ENCODE measurements around the gene CYP1A2. TPM values are rescaled to one million over a fixed set of nuclear protein-coding genes. Genes with fewer than 3 reads are reported as not detected.

Gene CYP1A2
- total RNA-seq, 2 donors from 2014 or later = not detected

DNA sequence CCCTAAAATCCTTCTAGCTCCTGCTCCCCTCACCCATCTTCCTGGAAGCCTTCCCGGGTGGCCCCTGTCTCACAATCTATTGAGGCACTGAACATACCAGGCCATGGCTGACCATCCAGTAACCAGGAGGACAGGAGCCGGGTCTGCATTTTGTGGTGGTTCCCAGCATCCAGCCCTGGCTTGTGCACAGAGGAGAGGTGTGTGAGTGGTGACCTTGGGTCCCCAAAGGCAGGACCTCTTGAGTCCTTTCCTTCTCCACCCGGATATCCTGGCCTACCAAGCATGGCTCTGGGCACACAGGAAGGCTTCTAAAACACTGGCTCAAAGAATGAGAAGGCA is 41.1 kb downstream of the CYP1A2 start:
- TF ChIP-seq, protein P1, sequence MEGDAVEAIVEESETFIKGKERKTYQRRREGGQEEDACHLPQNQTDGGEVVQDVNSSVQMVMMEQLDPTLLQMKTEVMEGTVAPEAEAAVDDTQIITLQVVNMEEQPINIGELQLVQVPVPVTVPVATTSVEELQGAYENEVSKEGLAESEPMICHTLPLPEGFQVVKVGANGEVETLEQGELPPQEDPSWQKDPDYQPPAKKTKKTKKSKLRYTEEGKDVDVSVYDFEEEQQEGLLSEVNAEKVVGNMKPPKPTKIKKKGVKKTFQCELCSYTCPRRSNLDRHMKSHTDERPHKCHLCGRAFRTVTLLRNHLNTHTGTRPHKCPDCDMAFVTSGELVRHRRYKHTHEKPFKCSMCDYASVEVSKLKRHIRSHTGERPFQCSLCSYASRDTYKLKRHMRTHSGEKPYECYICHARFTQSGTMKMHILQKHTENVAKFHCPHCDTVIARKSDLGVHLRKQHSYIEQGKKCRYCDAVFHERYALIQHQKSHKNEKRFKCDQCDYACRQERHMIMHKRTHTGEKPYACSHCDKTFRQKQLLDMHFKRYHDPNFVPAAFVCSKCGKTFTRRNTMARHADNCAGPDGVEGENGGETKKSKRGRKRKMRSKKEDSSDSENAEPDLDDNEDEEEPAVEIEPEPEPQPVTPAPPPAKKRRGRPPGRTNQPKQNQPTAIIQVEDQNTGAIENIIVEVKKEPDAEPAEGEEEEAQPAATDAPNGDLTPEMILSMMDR (IDR thresholded peaks at IDR 0.05) = no peak
- DNase-seq (ENCODE audit: low spot score) = no peak
- Histone ChIP-seq H3K27me3 (no peaks in the 10 kb centered on the region), H3K4me1 (peaks cover 0 to 98% of the 10 kb centered on the region in 2 donors), H3K4me3 (peak overlapping the region in 1 of 2 donors; percentile 12), H3K36me3 (no peaks in the 10 kb centered on the region), H3K9me3 (no peaks in the 10 kb centered on the region), H3K27ac (peak overlapping the region; percentile 91 to 92)

DNA sequence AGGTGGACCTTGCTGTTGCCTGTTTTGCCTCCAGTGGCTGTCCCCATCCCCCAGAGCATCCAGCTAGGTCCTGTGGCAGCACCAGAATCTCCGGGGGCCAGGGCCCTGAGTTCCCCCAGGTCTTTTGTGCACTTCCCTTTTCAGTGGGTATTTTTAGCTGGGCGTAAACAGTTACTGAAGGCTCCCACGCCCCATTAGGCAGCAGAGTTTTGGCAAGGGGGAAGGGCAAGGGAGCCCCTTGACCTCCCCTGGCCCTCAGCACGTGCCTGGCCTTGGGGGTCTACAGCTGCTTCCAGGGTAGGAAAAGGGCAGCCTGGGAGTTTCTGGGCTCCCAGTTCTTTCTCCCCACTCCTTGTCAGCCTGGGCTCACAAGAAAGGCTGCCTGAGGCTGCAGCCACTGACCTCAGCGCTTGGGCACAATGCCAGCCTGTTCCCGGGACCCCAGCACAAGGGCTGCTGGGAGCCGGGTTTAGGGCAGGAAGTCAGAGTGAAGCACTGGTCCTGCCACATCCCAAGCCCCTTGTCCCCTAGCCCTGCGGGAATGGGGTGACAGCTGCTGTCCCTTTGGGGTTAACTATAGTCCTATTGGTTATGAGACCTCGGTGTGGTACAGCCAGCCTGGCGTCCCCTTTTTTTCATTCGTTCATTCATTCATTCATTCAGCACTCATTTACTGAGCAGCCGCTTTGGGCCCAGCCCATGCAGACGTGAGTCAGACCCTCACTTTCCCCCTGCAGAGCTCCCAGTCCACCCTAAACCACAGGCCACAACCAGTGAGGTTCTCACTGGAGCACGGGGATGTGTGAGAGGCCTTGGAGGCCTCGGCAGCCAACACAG is 41.7 kb downstream of the CYP1A2 start:
- Histone ChIP-seq H3K4me1 (peaks cover 0 to 96% of the 10 kb centered on the region in 2 donors), H3K27me3 (no peaks in the 10 kb centered on the region), H3K9me3 (no peaks in the 10 kb centered on the region), H3K36me3 (no peaks in the 10 kb centered on the region), H3K4me3 (peak overlapping the region in 1 of 2 donors; percentile 2), H3K27ac (peak overlapping the region; percentile 91 to 92)
- peak; percentile 75 for DNase-seq (ENCODE audit: low spot score)
- TF ChIP-seq, protein P1 (IDR thresholded peaks at IDR 0.05) = no peak

DNA sequence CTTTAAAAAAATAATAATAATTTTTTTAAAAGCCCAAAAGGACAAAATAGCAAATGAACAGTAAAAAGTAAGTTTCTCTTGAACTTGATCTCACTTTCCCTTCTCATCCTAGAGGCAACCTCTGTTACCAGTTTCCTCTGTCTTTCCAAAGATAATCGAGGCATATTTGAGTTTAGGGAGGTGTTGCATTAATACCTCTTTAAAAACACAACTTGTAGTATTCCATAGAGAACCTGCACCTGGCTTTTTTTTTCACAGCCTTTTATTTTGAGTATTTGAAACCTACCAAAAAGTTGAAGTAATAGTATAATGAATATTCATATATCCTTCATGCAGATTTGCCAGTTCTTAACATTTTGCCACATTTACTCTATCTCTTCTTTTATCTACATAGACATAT is 42.4 kb downstream of the CYP1A2 start:
- Histone ChIP-seq H3K4me1 (peaks cover 0 to 89% of the 10 kb centered on the region in 2 donors), H3K4me3 (no peak overlapping the region), H3K27me3 (no peaks in the 10 kb centered on the region), H3K27ac (peak overlapping the region; percentile 91 to 92), H3K9me3 (no peaks in the 10 kb centered on the region), H3K36me3 (no peaks in the 10 kb centered on the region)
- DNase-seq (ENCODE audit: low spot score) = no peak
- TF ChIP-seq, protein P1 (IDR thresholded peaks at IDR 0.05) = no peak

DNA sequence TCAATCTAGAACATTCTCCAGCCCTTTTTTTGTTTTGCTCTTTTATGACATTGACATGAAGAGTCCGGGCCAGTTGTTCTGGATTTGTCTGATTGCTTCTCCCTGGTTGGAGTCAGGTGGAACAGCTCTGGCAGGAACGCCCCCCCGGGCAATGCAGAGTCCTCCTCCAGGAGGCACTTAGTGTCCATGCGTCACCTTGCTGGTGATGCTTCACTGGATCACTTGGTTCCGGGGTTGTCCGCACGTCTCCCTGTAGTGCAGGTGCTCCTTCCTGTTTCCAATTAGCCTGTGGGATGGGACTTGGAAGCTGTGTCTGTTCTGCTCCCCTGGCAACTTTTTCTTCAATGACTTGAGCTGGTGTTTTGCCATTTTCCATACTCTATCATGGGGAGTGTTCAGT is 43.0 kb downstream of the CYP1A2 start:
- TF ChIP-seq, protein P1 (IDR thresholded peaks at IDR 0.05) = no peak
- H3K9me3 ChIP-seq = no peaks in the 10 kb centered on the region
- no peaks in the 10 kb centered on the region for H3K36me3 ChIP-seq
- H3K27ac ChIP-seq = peak overlapping the region; percentile 91 to 92
- no peaks in the 10 kb centered on the region for H3K27me3 ChIP-seq
- H3K4me1 ChIP-seq = peaks cover 0 to 82% of the 10 kb centered on the region in 2 donors
- no peak overlapping the region for H3K4me3 ChIP-seq
- no peak for DNase-seq (ENCODE audit: low spot score)

DNA sequence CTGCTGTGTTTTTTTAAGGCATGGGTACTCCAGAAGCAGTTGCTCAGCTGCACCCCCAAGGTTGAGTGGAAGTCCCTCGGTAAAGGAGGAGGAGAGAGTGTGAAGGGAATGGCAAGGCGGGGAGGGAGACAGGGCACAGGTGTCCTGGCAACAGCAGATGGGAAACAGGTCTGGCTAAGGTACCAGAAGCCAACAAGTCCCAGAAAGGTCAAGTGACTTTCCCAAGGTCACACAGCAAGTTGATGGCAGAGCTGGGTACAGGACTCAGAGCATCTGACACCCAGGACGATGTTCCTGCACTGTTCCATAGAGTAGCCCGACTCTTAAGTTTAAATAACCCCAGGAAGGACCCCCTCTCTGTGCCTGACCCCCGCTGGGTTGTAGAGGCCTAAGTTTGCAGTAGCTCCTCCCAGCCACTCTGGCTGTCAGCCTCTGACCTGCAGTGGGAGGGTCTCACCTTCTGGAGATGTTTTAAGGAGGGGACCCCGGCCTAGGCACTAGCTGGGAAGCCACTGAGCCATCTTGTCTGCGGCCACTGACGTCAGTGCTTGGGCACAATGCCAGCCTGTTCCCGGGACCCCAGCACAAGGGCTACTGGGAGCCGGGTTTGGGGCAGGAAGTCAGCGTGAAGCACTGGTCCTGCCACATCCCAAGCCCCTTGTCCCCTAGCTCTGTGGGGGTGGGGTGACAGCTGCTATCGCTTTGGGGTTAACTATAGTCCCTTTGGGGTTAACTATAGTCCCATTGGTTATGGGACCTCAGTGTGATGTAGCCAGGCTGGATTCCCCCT is 43.8 kb downstream of the CYP1A2 start:
- peak overlapping the region; percentile 91 to 92 for H3K27ac ChIP-seq

More for the DNA sequence above, 43.8 kb downstream of the CYP1A2 start:
- H3K4me3 ChIP-seq = no peak overlapping the region
- TF ChIP-seq, protein P1 (IDR thresholded peaks at IDR 0.05) = no peak
- H3K4me1 ChIP-seq = peaks cover 0 to 74% of the 10 kb centered on the region in 2 donors
- no peaks in the 10 kb centered on the region for H3K27me3 ChIP-seq
- no peaks in the 10 kb centered on the region for H3K36me3 ChIP-seq
- no peaks in the 10 kb centered on the region for H3K9me3 ChIP-seq
- DNase-seq (ENCODE audit: low spot score) = no peak

Data from right atrium auricular region (tissue), 2 donors.